Gastrocnemius medialis (tissue), 4 donors: Measurements from ENCODE around the gene SRBD1. TPM values are rescaled to one million over a fixed set of nuclear protein-coding genes. Genes with fewer than 3 reads are reported as not detected.

ENCODE experiments used
- ATAC-seq, 2 donors: fragments of 150-250 bp; one replicate each; pipeline ENCODE4 v1.9.1; 2016
- DNase-seq, 2 donors: peaks; one replicate each; pipeline ENCODE4 v3.0.0-alpha.2; 2019
- H3K27ac ChIP-seq, 4 donors: fragments of 200-600 bp; sonication (generic); 1 replicate in 1 of 4; 2 replicates in 3 of 4; pipeline ENCODE4 v1.5.1; 2016 to 2018; ENCODE audit warnings: mild to moderate bottlenecking in 2 of 4, moderate library complexity in 1 of 4
- H3K27me3 ChIP-seq, 3 donors: fragments of 200-600 bp; sonication (generic) in 2 of 3; 1 replicate in 1 of 3; 2 replicates in 2 of 3; pipeline versions ENCODE4 v1.5.1 to v1.6.0; 2016 to 2019; ENCODE audit warnings: mild to moderate bottlenecking in 1 of 3, moderate library complexity in 1 of 3
- H3K36me3 ChIP-seq, 2 donors: fragments of 200-600 bp; sonication (generic) in 1 of 2; one replicate each; pipeline ENCODE4 v1.5.1; 2017 to 2018
- H3K4me1 ChIP-seq, 2 donors: fragments of 200-600 bp; sonication (generic) in 1 of 2; one replicate each; pipeline ENCODE4 v1.5.1; 2016 to 2017; ENCODE audit warnings: mild to moderate bottlenecking in 2 of 2
- H3K4me3 ChIP-seq, 4 donors: fragments of 200-600 bp; sonication (generic) in 3 of 4; 1 replicate in 1 of 4; 2 replicates in 3 of 4; pipeline ENCODE4 v1.5.1; 2016 to 2019; ENCODE audit warnings: mild to moderate bottlenecking in 2 of 4
- H3K9me3 ChIP-seq, 3 donors: fragments of 200-600 bp; sonication (generic) in 2 of 3; 1 replicate in 1 of 3; 2 replicates in 2 of 3; pipeline ENCODE4 v1.5.1; 2016 to 2019
- CTCF ChIP-seq, 5 experiments: fragments of 450-650 bp in 3 of 5; fragments of 200-600 bp in 2 of 5; sonication (generic) in 2 of 5; IDR thresholded peaks in 4 of 5; conservative IDR thresholded peaks in 1 of 5; 1 replicate in 4 of 5; 2 replicates in 1 of 5; pipeline ENCODE4 v1.5.1; 2016 to 2019; ENCODE audit warnings: antibody characterized with exemption in 5 of 5, mild to moderate bottlenecking in 3 of 5, moderate library complexity in 3 of 5
- POLR2A ChIP-seq, 2 donors: fragments of 450-650 bp; IDR thresholded peaks; one replicate each; pipeline ENCODE4 v1.6.1; 2017; ENCODE audit warnings: antibody characterized with exemption in 2 of 2, mild to moderate bottlenecking in 2 of 2, moderate library complexity in 2 of 2
- in situ Hi-C, 4 donors: fragments of 200-750 bp; cut with MboI; loops; one replicate each; pipeline versions ENCODE4 v1.15.0 to v1.8.0; 2017; ENCODE audit warnings: low sequenced_read_pairs in 4 of 4
- intact Hi-C: fragments of 100-400 bp; cut with DNase I; formaldehyde crosslinking; loops from one replicate; pipeline ENCODE4 v1.15.1; 2023; ENCODE audit warnings: low total_unique reads
- total RNA-seq, 4 donors: library from RNA; depleted of rRNA; stranded (reverse); fragments of >200 nt; gene quantifications; one replicate each; pipeline versions ENCODE4 v1.1.0 to v1.2.3, GENCODE V29; 2016

The SRBD1 gene
- total RNA-seq, 4 donors from 2014 or later: 3.0 to 10.1 (median 4.5) TPM

GRCh38 chr2:45625824-45626223 lies 14.8 kb upstream of the SRBD1 start:
- no peak overlapping the region for H3K4me3 ChIP-seq
- TF ChIP-seq CTCF (IDR thresholded peaks at IDR 0.05 in 4 of 5, conservative IDR thresholded peaks at IDR 0.05 in 1 of 5) (no peak), POLR2A (IDR thresholded peaks at IDR 0.05) (no peak)
- no peaks in the 10 kb centered on the region for H3K36me3 ChIP-seq
- in situ Hi-C loops (no loop called here), intact Hi-C loops (no loop called here)
- H3K4me1 ChIP-seq: no peaks in the 10 kb centered on the region
- H3K9me3 ChIP-seq: no peaks in the 10 kb centered on the region
- no peaks in the 10 kb centered on the region for H3K27me3 ChIP-seq
- H3K27ac ChIP-seq: no peak overlapping the region
- no peak for DNase-seq
- ATAC-seq: no peak

- in situ Hi-C loops: no loop called here
Measured at GRCh38 chr2:45623098-45623497, 12.0 kb upstream of the SRBD1 start.

GRCh38 chr2:45622336-45623075 lies 11.4 kb upstream of the SRBD1 start:
- DNase-seq (no peak), ATAC-seq (no peak)
- in situ Hi-C loops (no loop called here), intact Hi-C loops (no loop called here)
- H3K9me3 ChIP-seq: no peaks in the 10 kb centered on the region
- no peaks in the 10 kb centered on the region for H3K27me3 ChIP-seq
- H3K27ac ChIP-seq: no peak overlapping the region
- H3K36me3 ChIP-seq: no peaks in the 10 kb centered on the region
- no peak for TF ChIP-seq POLR2A (IDR thresholded peaks at IDR 0.05)
- no peak for TF ChIP-seq CTCF (IDR thresholded peaks at IDR 0.05 in 4 of 5, conservative IDR thresholded peaks at IDR 0.05 in 1 of 5)
- peaks cover 0 to 3% of the 10 kb centered on the region in 2 donors for H3K4me1 ChIP-seq
- H3K4me3 ChIP-seq: no peak overlapping the region

More at GRCh38 chr2:45623098-45623497, 12.0 kb upstream of the SRBD1 start:
- H3K27ac ChIP-seq: no peak overlapping the region
- intact Hi-C loops: no loop called here
- TF ChIP-seq CTCF (IDR thresholded peaks at IDR 0.05 in 4 of 5, conservative IDR thresholded peaks at IDR 0.05 in 1 of 5) (no peak), POLR2A (IDR thresholded peaks at IDR 0.05) (no peak)
- ATAC-seq (no peak), DNase-seq (no peak)
- H3K4me1 ChIP-seq: no peaks in the 10 kb centered on the region
- H3K27me3 ChIP-seq: no peaks in the 10 kb centered on the region
- no peak overlapping the region for H3K4me3 ChIP-seq
- H3K36me3 ChIP-seq: no peaks in the 10 kb centered on the region
- no peaks in the 10 kb centered on the region for H3K9me3 ChIP-seq

GRCh38 chr2:45617496-45617895 lies 6.4 kb upstream of the SRBD1 start:
- Histone ChIP-seq H3K9me3 (no peaks in the 10 kb centered on the region), H3K4me3 (no peak overlapping the region), H3K27me3 (no peaks in the 10 kb centered on the region), H3K4me1 (peaks cover 0 to 7% of the 10 kb centered on the region in 2 donors), H3K36me3 (no peaks in the 10 kb centered on the region), H3K27ac (no peak overlapping the region)
- intact Hi-C loops (no loop called here), in situ Hi-C loops (no loop called here)
- no peak for ATAC-seq
- no peak for TF ChIP-seq POLR2A (IDR thresholded peaks at IDR 0.05)
- TF ChIP-seq CTCF (IDR thresholded peaks at IDR 0.05 in 4 of 5, conservative IDR thresholded peaks at IDR 0.05 in 1 of 5): no peak
- no peak for DNase-seq
